A375 (cell line): ENCODE results near the gene UHRF2. TPM values are rescaled to one million over a fixed set of nuclear protein-coding genes. Genes with fewer than 3 reads are reported as not detected.

Experiments
- small RNA-seq: library from RNA; depleted of rRNA; stranded (forward); fragments of <200 nt; gene quantifications from one replicate; pipeline ENCODE3, GENCODE V24; 2014
- total RNA-seq: library from RNA; depleted of rRNA; stranded (reverse); fragments of >200 nt; shearing (Covaris generic); gene quantifications from 2 replicates; pipeline ENCODE4 v1.2.3, GENCODE V29; 2014; rRNA removed

The UHRF2 gene
- total RNA-seq: 53.2 and 61.0 TPM in 2 replicates

DNA sequence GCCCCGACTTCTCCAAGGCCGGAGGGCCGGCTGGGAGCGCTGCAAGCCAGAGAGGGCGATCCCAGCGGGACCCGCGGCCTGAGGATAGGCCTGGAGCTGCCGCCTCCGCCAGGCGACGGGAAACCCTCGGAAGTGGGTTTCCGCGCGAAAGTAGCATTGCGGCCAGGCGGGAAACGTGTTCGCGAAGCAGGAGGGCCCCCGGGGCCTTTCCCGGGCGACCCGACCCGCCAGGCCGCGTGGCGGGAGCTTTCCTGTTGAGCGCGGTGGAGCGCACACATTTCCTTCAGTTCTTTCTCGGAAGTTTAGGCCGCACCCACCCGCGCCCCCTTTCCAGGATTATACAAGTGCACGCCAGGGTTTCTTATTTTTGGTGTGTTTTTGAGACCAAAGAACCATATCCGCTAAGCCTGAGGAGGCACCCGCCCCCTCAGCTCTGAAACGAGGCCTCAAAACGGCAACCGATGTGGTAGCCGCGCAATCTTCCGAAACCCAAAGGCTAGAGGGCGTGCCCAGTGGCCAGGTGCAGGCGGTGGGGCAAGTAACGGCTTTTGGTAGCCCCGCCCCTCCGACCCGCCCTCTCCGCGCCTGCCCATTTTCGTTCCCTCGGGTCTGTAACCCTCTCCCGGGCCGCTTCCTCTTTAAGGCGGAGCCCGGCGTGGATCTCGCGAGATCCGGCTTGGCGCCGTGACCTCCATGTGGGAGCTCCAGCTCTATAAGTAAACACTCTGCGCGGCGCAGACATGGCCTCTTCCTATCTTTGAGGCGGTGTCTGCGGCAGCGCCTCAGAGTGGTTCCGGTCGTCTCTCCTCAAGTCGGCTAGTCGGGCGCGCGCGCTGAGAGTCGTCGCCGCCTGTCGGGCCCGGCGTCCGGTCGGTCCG is at the start of gene UHRF2:
TSS of gene UHRF2 (plus strand) at position 713 of the 878 bp plus-strand sequence. CDS start 292 bp downstream, outside the sequence.

Small RNA genes lying within 50 kb of the gene (small RNA-seq; reads per million reads assigned to genes)
- gene RN7SL25P: not detected

Other genes with a start within 250 kb of the UHRF2 start
- gene IL33, start 197.4 kb upstream of the UHRF2 start, total RNA-seq: not detected in 2 replicates
- gene TPD52L3, start 84.8 kb upstream of the UHRF2 start, total RNA-seq: not detected in 2 replicates
- 10.4 and 15.6 TPM in 2 replicates for gene GLDC, start 232.5 kb downstream of the UHRF2 start, total RNA-seq